Measurements from ENCODE around the gene CCDC179. TPM values are rescaled to one million over a fixed set of nuclear protein-coding genes. Genes with fewer than 3 reads are reported as not detected.

Gene CCDC179
- total RNA-seq, 2 donors from 2014 or later, result not detected

- TF ChIP-seq CTCF (IDR thresholded peaks at IDR 0.05), result peak; percentile 74 to 83
- H3K4me1 ChIP-seq, result peaks cover 0 to 14% of the 10 kb centered on the region in 2 donors
- H3K27ac ChIP-seq, result peak within 1 kb of the TSS; percentile 77 to 90
- H3K27me3 ChIP-seq, result no peaks in the 10 kb centered on the region
- H3K9me3 ChIP-seq, result no peaks in the 10 kb centered on the region
- peak; percentile 89 for DNase-seq (ENCODE audit: low spot score)
- H3K36me3 ChIP-seq, result no peaks in the 10 kb centered on the region
- H3K4me3 ChIP-seq, result peak within 1 kb of the TSS; percentile 69 to 92
Measured at GRCh38 chr11:22829231-22830081, 30.8 kb downstream of the CCDC179 start, which contains the start of gene SVIP. SVIP (minus strand) TSS chr11:22829801; CDS start chr11:22829748, 53 bp downstream.

GRCh38 chr11:22828373-22828772 is 31.9 kb downstream of the CCDC179 start:
- H3K27ac ChIP-seq, result no peak overlapping the region

GRCh38 chr11:22822203-22822602 is 38.1 kb downstream of the CCDC179 start:
- TF ChIP-seq CTCF (IDR thresholded peaks at IDR 0.05), result no peak
- Histone ChIP-seq H3K9me3 (no peaks in the 10 kb centered on the region), H3K4me3 (no peak overlapping the region), H3K27me3 (no peaks in the 10 kb centered on the region), H3K27ac (no peak overlapping the region), H3K36me3 (peaks cover 27% of the 10 kb centered on the region), H3K4me1 (no peaks in the 10 kb centered on the region)
- DNase-seq (ENCODE audit: low spot score), result no peak

More at GRCh38 chr11:22828373-22828772, 31.9 kb downstream of the CCDC179 start:
- TF ChIP-seq CTCF (IDR thresholded peaks at IDR 0.05), result no peak
- no peak for DNase-seq (ENCODE audit: low spot score)
- no peaks in the 10 kb centered on the region for H3K27me3 ChIP-seq
- no peaks in the 10 kb centered on the region for H3K36me3 ChIP-seq
- no peaks in the 10 kb centered on the region for H3K9me3 ChIP-seq
- peaks cover 0 to 14% of the 10 kb centered on the region in 2 donors for H3K4me1 ChIP-seq
- H3K4me3 ChIP-seq, result no peak overlapping the region

GRCh38 chr11:22809893-22810292 is 50.4 kb downstream of the CCDC179 start:
- H3K4me3 ChIP-seq, result no peak overlapping the region
- no peak for DNase-seq (ENCODE audit: low spot score)
- no peaks in the 10 kb centered on the region for H3K27me3 ChIP-seq
- peaks cover 0 to 15% of the 10 kb centered on the region in 2 donors for H3K4me1 ChIP-seq
- no peak overlapping the region for H3K27ac ChIP-seq
- H3K9me3 ChIP-seq, result no peaks in the 10 kb centered on the region
- no peak for TF ChIP-seq CTCF (IDR thresholded peaks at IDR 0.05)
- H3K36me3 ChIP-seq, result no peaks in the 10 kb centered on the region

- no peak for TF ChIP-seq CTCF (IDR thresholded peaks at IDR 0.05)
Measured at GRCh38 chr11:22808571-22809197, 51.6 kb downstream of the CCDC179 start.

More at GRCh38 chr11:22808571-22809197, 51.6 kb downstream of the CCDC179 start:
- Histone ChIP-seq H3K4me1 (peaks cover 0 to 15% of the 10 kb centered on the region in 2 donors), H3K9me3 (no peaks in the 10 kb centered on the region), H3K27me3 (no peaks in the 10 kb centered on the region), H3K36me3 (no peaks in the 10 kb centered on the region), H3K4me3 (no peak overlapping the region), H3K27ac (peak overlapping the region in 1 of 2 donors; percentile 21)
- DNase-seq (ENCODE audit: low spot score), result no peak

Measured in right atrium auricular region (tissue), 2 donors.